ENCODE measurements around the gene PGLYRP4.
"Not testable (repeated sequence)": the region's sequence is repeated elsewhere in the genome, so short reads cannot be mapped to it uniquely, and the experiment has no call there.

PGLYRP4 gene

DNA sequence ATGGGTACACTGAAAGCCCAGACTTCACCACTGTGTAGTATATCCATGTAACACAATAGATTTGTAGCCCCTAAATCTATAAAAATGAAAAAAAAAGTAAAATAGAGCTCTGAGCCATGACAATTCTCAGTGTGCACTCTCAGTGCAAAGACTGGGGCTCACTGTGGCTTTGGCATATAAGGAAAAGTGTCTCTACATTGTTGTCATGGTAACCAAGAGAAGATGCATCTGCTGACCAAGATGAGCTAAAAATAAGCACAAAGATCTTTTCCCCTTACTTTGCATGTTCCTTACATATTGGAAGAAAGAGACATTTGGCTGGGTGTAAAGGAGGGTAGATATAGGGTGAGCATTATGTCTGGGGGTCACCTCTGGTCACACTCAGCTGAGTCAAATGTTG is 12.0 kb downstream of the PGLYRP4 start:
- DNase-seq = no peak

DNA sequence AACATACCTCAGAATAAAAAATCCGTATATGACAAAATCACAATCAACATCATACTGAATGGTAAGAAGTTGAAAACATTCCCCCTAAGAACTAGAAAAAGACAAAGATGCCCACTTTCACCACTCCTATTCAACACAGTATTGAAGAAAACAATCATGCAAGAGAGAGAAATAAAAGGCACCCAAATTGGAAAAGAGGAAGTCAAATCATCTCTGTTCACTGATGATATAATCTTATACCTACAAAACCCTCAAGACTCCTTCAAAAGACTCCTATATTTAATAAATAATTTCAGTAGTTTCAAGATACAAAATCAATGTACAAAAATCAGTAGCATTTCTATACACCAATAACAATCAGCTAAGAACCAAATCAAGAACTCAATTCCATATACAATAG is 14.7 kb downstream of the PGLYRP4 start:
- no peak for DNase-seq

DNA sequence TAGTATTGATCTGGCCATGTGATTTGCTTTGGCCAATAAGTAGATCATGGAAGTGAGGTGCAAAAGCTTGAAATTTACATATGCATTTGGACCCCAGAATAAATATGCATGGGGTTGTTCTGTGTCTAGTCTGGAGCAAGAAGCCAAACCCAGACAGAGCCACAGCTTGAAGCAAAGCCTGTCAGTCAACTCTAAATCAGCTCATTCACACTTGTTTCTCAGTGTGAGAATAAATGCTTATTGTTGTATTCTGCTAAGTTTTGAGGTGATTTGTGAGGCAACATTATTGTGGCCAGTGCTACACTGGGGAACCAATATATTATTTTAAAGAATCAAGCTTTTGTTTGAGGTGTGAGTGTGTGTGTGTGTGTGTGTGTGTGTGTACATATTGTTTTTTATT is 23.7 kb downstream of the PGLYRP4 start:
- DNase-seq = no peak

DNA sequence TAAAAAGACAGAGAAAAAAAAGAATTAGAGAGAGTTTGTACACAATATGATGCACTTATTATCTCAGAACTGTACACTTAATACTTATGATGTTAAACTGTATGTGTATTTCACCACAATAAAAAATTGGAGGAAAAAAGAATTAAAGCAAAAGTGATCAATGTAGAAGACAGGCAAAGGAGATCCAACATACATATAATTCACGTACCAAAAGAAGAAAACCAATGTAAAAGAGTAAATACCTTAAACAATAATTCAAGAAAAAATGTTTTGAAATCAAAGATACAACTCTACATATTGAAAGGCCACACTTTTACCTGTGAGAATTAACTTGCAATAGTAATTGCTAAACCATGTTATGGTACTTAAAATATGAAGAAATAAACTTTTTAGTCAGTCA is 26.1 kb downstream of the PGLYRP4 start:
- no peak for DNase-seq

DNA sequence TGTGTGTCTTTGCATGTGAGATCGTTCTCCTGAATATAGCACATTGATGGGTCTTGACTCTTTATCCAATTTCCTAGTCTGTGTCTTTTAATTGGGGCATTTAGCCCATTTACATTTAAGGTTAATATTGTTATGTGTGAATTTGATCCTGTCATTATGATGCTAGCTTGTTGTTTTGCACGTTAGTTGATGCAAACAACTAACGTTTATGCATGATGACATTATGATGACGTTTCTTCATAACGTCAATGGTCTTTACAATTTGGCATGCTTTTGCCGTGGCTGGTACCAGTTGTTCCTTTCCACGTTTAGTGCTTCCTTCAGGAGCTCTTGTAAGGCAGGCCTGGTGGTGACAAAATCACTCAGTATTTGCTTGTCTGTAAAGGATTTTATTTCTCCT is 30.5 kb downstream of the PGLYRP4 start:
- not testable (repeated sequence) for DNase-seq

DNA sequence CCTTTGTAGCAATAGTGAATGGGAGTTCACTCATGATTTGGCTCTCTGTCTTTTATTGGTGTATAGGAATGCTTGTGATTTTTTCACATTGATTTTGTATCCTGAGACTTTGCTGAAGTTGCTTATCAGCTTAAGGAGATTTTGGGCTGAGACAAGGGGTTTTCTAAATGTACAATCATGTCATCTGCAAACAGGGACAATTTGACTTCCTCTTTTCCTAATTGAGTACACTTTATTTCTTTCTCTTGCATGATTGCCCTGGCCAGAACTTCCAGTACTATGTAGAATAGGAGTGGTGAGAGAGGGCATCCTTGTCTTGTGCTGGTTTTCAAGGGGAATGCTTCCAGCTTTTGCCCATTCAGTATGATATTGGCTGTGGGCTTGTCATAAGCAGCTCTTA is 32.6 kb downstream of the PGLYRP4 start:
- not testable (repeated sequence) for DNase-seq

DNA sequence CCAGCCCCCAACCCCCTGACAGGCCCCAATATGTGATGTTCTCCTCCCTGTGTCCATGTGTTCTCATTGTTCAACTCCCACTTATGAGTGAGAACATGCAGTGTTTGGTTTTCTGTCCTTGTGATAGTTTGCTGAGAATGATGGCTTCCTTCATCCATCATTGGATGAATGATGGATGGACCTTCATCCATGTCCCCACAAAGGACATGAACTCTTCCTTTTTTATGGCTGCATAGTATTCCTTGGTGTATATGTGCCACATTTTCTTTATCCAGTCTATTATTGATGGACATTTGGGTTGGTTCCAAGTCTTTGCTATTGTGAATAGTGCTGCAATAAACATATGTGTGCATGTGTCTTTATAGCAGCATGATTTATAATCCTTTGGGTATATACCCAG is 34.3 kb downstream of the PGLYRP4 start:
- DNase-seq = not testable (repeated sequence)

DNA sequence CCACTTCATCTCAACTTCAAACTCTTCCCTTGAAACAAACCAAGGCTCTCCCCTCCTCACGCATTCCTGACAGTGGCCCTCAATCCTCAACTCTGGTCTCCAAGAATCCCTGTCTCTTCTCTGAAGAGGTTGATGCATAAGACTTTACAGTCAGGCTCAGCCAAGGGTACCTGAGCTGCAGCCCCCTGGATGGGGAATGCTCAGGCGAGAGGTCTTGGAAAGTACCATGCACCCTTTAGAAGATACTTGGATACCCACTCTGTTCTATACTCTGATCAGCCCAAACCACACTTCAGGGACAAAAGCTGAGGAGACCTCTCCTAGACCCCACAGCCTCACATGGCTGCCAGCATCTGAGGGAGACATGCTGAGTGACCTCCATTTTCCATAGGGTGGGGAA is 35.4 kb downstream of the PGLYRP4 start:
- no peak for DNase-seq

DNA sequence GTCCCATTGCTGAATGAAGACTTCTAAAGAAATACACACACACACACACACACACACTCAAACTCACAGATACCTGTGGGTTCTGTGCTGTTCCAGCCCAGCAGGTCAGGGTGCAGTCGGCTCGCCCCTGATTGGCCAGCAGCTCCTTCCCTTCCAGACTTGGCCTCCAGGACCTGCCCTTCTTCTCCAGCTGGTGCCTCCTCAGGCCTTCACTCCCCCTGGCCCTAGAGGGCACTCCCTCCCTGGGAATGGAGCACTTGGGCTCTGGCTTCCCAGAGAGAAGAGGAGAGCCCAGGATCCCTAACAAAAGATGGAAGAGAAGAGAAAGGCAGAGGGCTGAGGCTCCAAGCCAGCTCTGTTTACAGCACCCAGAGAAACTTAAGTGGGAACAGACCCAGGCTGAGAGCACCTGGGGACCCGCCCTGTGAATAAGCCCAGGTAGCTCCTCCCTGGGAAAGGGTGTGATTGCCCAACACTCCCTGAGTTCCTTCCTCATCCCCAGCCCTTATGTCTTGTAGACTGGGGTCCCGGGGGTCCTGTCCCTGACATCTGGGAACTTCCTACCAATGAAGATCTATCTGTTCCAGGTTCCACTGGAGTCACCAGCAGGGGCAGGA is 36.0 kb downstream of the PGLYRP4 start, which contains the start of gene PGLYRP3:
TSS of gene PGLYRP3 (minus strand) at position 383 of the 617 bp plus-strand sequence. CDS start 2,287 bp downstream, outside the sequence.
- no peak for DNase-seq

DNA sequence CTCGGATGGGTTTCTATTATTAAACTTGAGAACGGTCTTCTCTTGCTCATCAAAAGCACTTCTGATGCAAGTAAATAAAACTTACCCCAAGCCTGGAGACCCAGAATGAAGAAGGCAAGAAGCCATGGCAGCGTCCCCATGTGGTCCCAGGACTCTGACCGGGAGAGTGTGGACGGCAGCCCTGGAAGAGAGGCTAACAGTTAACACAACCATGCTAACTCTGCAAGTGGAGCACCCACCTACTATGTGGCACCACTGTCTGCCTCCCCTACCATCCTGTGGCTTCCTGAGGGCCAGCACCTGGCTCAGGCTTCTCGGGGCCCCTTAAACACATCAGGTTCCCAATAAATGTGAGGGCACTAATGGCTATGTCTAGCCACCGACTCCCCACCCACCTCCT is 38.1 kb downstream of the PGLYRP4 start:
- no peak for DNase-seq

DNA sequence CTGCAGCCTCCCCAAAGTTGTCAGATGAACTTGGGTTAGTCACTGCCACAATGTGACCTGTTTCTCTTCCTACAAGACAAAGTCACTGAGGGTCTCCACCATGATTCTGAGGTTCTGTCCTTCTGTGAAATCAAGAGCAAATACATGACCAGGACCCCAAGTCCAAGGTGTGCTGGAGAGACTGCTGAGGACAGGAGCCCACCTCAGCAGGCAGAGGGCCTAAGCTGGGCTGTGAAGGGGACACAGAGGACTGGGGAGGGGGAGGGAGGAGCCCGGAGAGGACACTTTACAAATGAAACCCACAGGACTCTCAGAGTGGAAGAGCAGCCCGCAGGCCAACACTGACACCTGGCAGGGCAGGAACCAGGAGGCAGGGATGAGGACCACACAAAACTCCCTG is 39.2 kb downstream of the PGLYRP4 start:
- no peak for DNase-seq

DNA sequence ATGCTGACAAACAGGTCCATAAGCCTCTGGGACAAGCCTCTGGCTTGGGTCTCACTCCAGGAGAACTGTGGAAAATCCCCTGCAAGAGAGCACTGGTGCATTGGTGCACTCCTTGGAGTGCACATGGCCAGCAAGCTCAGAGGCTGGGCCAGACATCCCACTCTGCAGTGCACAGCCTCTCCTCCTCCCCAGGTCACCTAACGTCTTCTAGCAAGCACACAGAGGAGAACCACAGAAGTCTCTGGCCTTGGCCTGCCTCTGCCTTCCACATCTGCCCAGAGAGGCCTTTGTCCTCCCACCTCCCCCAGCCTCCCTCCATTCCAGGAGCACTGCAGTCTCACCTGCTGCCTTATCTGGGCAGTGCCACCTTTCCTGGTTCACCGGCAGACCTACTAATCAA is 40.1 kb downstream of the PGLYRP4 start:
- DNase-seq = no peak

DNA sequence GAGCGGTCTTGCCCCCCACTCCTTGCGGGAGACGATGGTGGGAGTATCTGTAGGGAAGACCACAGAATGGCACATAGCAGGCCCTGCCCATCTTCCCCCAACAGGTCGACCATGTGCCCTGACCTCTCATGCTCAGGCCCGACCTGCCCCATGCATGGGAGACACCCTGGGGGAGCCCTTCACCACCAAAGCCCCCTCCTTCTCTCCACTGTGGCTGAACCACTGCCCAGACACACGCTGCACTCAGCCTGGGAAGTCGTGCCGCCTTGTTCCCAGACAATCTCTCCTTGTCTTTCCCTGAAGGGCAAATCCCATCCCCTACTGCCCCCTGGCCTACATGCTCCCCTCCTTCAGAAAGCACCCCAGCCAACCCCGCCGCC is 41.4 kb downstream of the PGLYRP4 start:
- DNase-seq = no peak

DNA sequence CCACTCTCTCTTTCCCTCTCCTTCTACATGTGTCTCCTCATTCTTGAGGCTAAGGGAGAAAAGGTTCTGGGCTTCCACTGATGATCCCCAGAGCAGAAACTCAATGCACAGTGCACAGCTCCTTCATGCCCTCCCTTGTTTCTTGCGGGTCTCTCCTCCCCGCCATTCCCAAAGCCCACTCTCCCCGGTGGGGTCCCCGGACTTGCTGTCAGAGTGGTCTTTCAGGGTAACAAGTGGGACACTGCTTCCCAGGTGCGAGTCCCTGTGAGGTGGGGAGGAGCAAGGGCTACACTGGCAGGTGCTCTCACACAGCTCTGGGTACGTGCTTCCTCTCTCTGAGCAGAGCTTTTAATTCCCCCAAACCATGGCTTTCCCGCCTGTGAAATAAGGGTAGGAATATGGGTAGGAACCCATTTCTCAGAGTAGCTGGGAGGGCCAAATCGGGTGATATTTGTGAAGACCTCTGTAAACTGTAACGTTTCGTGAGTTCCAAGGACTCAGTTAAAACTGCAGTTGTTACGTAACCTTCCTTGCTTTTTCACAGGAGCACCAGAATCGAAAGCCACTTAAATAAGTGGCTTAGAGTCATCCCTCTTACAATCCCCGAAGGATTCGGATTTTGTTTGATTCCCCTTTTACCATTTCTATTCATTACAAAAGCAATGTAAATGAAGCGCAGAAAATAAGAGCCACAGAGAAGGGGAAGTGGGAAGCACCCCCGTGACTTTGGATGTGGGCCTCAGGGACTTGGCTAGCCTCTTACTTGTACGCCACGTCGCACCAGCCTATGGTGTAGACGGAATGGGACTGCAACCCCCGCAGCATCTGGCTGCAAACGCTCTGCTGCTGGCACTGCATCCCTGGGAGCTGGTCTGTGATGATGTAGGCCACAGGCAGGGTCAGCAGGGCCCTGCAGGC is 42.1 kb downstream of the PGLYRP4 start:
- DNase-seq = no peak

DNA sequence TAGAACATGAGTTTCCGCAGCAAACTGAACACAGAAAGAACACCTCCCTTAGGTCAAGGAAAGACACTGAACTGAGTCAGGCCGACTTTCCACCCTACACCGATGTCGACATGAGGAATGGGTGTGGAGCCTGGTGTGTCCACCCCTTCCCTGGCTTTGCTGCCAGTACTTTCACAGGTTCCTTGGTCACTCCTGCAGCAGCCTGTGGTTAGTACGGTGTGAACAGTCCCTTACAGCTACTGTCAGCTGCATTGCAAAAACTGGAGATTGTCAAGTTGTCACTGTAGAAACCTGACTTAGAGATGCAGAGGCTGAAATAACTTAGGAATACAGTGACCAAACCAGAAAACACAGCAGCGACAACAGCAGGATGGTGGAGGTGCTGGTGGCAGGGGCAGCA is 43.0 kb downstream of the PGLYRP4 start:
- DNase-seq = no peak

DNA sequence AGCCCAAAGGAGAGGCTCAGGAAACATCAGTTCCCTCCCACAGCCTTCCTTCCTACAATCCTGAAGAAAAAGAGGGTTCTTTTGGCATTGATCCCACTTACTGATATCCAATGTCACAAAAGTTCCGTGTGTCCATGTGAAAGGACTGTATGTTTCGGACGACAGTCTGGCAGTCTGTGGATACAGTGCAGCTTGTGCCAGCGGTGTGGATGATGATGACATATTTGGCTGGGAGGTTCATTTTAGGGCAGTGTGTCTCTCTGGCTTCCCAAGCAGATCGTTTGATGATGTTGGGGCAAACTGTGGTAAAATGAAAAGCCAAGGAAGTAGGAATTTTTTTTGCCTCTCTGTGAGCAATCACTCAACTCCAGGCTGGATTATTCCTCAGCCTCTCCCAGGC is 46.3 kb downstream of the PGLYRP4 start:
- DNase-seq = no peak

DNA sequence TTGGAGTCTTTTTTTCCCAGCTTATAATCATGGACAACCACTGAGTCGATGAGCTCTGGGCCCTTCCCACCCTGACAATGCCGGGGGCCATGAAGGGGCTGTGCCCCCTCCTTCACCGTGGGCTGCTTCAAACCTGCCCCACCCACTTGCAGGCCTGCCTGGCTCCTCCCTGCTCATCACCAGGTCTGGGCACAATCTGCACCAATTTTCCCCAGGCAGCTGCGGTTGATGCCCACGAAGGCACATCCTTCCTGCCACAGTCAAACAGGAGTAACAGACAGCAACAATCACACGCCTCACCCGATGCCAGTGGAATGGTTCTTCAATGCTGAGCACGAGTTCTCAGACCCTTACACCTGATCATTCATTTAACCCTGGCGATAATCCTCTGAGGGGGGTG is 54.8 kb downstream of the PGLYRP4 start:
- DNase-seq = no peak

DNA sequence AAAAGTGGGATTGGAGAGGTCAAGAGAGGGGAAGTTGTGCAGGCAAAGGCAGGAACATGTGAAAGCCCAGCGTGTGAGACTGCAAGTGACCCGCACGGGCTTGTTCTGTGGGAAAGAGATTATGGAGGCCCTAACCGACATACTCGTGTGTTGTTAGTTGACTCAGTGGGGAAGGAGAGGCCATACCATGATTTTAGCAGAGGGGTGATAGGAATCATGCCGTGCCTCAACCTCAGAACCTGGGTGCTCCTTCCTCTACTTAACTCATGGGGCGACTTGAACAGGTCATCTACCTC is 55.2 kb downstream of the PGLYRP4 start:
- DNase-seq = no peak

DNA sequence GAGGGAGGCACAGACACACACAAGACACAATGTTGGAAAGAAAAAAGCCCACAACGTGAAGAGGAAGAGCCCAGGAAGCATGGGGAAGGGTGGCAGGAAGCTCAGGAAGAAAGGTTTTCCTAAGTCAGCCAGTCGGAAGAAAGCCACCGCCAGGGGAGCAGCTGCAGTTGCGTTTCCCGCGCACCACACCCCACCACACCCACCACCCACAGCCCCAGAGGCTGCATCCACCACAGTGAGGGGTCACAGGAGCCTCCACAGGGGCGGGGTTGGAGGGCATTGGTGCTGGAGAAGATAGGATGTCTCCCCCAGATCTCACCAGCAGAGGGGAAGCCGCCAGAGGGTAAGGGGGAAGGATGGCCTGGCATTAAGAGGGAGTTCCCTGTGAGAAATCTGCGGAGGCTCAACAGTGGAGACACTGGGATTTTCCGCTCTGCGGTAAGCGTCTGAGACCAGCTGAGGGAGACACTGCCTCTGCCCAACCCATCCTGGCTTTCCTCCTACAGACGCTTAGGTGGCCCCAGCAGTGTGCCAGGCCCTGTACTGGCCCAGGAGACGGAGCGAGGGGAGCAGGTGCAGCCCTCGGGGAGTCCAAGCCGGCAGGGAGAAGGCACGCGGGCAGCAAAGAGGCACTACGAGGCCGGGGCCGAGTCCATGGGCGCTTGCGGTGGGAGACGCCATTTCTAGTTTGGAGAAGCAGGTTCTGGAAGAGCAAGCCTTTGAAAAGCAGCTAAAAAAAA is 55.7 kb downstream of the PGLYRP4 start:
- DNase-seq = no peak

DNA sequence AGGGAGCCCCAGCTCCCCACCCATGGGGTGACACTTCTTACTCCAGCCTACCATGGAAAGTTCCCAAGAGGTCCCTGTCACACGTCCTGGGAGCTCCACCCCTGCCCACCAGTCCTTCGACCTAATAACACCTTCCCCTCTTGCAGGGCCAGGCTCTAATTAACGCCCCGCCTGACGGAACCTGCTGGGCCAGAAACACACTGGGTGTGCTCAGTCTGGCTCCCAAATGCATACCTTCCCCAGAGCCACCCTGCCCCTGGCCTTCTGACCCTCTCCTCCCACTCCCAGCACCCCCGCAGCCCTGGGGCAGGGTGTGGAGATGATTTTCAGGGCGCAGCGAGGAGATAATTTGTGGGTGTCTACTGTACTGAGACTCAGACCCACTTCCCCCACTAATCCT is 56.5 kb downstream of the PGLYRP4 start:
- DNase-seq = no peak

DNA sequence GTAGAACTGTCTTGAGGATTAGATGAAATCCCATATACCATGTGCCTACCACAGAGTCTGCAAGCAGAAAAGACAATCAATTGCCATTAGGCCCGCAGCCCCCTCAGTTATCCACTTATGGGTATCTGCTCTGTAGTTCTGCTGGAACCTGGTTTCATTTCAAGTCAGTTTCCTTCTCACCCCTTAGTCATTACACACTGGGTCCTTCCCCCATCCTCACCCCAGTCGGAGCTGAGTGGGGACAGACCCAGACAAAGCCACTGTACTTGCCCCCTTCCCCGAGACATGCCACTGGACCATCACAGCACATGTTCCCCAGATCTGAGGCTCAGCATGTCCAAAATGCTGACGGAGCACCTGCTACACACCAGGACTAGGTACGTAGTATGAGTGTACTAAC is 57.1 kb downstream of the PGLYRP4 start:
- no peak for DNase-seq

DNA sequence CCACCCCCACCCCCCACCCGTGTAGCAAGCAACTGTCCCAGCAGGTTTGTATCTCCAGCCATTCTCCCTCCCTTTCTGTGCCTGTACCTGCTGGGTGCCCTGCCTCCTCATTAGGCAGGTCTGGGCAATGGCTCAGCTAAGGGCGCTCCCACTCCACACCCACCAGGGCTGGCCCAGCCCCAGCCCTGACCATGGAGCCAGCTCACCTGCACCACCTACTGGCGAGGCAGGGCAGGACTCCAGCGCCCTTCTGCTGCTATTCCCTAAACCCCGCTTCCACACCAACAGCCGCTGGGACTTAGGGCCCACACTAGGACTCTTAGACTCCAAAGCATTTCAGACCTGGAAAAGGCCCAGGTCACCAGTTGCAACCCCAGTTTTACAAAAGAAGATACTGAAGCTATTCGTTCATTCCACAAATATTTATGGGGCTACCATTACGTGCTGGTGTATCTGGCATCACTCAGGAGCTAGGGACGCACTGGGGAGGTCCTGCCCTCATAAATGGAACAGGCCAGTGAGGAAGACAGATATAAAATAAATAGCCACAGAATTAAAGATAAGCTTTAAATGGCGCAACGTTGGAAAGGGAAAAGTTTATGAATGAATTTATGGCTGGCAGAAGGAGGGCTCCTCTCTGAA is 59.9 kb downstream of the PGLYRP4 start:
- DNase-seq = no peak
